GOT3 (cell line): Measurements from ENCODE around the gene AKAP4.

ENCODE experiments used
- DNase-seq: peaks from one replicate; lab custom pipeline; 2025; ENCODE audit warnings: mixed read lengths; lab: John Stamatoyannopoulos, UW

Gene AKAP4

DNA sequence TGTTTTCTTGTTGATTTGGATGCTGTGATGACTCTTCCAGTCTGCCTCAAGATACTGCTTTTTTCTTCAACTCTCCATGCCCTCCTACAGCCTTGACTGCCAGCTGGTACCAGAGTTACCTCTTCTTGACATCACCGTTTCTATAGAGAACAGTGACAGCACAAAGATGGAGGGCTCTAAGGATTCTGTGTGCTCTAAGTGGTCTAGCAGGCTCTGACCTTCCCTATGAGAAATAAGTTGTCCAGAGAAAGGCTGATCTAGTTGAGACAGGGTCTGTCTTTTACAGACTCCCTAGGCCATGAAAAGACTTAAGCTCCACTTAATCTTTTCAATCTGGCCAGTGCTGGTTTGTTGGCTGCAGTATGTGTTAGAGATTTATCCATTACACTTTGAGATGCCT lies at the start of gene AKAP4:
Gene AKAP4 (minus strand): TSS at position 101 of the 400 bp plus-strand sequence. CDS start 118 bp downstream, outside the sequence.
- DNase-seq = no peak

- DNase-seq = no peak
Observed at GRCh38 chrX:50211510-50211909, 10.7 kb upstream of the AKAP4 start.

- no peak for DNase-seq
Observed at GRCh38 chrX:50206753-50207152, 5.9 kb upstream of the AKAP4 start.

DNA sequence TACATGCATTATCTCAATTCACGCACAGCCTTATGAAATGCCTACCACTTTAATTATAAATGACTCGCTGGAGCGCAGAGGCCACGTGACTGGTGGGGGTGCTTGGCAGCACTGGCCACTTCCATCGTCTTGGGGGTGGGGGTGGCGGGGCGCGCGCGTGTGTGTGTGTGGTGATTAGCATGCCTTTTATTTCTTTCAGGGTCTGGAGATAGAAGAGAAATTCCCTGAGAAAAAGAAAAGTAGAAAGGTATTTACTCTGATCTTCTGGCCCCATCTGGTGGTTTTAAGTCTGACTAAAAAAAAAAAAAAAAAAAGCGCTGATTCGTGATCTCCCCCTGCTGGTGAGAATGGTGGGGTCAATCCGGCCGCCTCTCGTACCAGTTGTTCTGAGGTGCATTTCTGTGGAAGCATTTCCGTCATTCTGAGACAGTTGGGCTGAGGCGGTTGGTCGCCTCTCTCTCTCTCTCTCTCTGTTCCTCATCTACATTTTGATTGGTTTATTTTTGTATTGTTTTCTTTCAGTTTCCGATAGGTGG lies 3.6 kb upstream of the AKAP4 start, which contains the start of gene CCNB3:
Gene CCNB3 (plus strand): TSS at position 402 of the 536 bp plus-strand sequence. CDS start 80,399 bp downstream, outside the sequence.
- peak; percentile 8 for DNase-seq

DNA sequence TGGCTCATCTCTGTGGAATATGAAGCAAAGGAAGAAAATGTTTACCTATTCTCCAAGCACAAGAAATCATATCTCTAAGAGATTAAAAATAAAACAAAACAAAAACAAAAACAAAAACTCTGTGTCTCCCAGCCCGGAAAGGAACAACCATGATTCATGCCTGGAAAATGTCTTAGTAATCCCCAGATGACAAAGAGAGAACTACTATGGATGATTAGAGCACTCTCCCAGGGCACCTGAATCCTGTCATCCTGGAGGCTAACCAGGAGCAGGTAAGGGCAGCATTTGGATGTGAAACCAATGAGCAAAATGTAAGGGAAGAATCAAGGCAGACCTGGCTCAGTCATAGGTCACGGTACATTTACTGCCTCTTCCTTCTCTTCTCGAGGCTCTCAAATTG lies 1.7 kb upstream of the AKAP4 start:
- DNase-seq = no peak

DNA sequence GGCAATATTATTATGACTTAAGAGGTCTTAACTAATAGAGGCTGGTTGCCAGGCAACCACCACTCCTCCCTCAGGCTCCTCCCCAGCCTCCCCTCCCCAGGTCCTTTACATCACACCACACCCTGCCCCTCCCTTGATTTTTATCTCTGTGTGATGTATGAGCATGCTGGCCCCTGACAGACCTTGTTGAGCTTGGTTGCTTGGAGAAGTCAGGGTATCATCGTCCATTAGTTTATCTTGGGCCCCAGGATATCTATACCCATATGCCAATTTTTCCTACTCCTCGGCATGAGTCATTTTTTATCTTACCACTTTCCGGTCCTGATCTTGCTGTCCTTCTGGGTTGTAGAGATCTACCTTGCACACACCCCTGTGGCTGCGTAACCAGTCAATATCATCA lies 2.5 kb downstream of the AKAP4 start:
- DNase-seq = no peak

DNA sequence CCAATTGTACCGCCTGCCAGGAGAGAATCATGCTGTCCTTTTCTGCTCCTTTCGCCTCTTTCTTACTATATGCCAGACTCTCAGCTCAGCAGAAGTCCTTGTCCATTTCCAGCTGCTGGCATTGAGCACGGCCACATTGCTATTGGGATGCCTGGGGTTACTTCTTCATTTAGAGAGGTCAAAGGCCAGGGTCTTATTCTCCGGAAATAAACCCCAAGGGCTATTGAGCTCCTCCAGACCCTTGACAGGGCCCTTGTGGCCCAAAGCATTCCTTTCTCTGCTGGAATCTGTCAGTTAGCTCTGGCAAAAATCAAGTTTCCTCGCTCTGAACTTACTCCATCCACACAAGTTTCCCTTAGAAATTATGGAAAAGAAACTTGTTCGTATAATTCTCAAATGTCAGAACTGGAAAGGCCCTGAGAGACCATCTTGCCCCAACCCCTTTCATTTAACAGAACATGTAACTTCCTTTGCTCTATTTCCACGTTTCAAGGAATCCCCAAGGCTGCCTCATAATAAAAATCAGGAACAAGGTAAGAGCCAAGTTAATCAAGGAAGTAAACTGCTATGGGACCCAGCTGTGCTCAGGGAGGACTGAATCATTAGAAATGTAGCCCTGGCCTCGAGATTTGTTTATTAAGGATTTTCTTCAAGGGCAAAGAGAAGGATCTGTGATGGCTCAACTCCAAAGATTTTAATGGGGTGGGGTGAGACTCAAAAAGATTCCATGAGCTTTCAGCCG lies 11.8 kb downstream of the AKAP4 start:
- DNase-seq = no peak

GRCh38 chrX:50183891-50184290 lies 16.9 kb downstream of the AKAP4 start:
- DNase-seq = no peak

DNA sequence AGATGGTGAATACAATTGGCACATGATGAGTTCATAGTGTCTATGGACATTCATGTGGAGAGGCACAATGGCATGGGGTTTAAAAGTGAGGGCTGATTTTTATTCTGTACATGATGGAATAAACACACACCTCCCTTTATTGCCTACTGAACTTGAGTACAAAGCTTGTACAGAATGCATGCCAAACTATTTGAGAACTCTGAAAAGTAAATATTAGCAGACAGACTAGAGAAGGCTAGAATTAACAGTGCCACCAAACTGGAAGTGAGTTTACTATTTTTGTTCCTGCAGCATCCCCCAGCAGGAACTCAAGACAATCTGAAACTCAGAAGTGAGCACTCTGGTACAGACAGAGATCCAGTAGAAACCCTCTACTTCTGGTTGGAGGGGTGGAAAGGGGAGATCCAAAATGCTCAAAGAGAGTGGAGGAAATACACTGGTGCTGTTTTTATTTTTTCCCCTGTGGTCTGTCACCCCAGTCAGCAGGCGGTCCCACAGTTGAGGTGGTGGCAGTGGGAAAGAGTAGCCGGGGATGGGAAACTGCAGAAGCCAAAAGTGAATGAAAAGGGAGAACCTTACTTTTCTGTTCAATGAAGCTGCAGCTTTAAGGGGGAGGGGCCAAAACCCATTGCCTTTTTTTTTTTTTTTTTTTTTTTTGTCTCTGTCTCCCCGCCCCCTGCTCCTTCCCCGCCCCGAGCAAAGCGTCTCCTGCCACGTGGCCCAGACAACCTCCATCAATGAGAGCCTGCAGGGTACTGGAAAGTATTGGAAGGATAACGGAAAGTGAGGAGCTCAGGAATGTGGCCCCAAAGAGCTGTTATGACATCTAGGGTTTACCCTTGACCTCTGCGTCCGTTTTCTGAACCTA lies 20.5 kb downstream of the AKAP4 start:
- DNase-seq = no peak

DNA sequence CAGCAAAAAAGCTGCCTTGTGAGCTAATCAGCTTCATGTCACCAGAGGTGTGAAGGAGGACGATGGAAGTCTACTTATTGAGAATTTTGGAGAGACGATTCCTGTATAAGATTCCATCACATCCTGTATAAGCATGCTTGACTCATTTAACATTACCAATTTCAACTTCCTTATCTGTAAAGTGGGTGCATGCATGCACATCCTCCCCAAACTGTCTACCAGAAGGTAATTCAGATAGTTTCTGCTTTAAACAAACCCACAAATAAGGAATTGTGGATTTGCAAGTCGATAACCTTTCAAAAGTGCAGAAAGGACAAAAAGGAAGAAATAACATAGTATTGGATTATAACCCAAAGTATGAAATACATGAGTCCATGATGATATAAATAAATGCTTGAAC lies 31.1 kb downstream of the AKAP4 start:
- DNase-seq = no peak

DNA sequence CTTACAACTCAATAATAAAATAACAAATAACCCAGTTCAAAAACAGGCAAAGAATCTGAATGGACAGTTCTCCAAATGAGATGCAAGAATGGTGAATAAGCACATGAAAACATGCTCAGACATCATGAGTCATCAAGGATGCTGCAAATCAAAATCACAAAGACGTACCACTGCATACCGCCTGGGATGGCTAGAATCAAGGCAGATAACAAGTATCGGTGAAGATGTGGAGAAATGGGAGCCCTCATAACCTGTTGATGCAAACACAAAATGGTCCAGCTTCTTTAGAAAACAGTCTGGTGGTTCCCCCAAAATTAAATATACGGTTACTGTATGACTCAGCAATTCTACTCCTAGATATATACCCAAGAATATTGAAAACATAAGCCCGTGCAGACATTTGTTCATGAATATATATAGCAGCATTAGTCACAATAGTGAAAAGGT lies 32.5 kb downstream of the AKAP4 start:
- no peak for DNase-seq

GRCh38 chrX:50167366-50167765 lies 33.4 kb downstream of the AKAP4 start:
- DNase-seq = no peak

DNA sequence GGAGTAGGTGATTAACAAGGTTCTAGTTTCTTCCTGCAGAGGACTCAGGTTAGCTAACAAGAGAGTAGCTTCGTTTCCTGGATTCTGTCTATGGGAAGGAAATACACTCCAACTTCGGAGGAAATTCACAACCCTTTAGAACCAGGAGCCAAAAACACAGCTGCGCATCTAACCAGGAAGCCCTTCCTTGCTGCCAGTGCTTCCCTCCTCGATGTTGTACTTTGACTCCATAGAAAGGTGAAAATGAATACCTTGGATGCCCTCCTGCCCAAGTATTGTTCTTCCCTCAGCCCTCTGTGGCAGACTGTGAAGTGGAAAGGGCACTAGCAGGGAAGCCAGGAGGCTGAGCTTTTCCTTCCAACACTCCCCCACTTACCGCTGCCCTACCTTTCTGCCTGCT lies 35.1 kb downstream of the AKAP4 start:
- no peak for DNase-seq

GRCh38 chrX:50161127-50161526 lies 39.7 kb downstream of the AKAP4 start:
- DNase-seq = no peak

DNA sequence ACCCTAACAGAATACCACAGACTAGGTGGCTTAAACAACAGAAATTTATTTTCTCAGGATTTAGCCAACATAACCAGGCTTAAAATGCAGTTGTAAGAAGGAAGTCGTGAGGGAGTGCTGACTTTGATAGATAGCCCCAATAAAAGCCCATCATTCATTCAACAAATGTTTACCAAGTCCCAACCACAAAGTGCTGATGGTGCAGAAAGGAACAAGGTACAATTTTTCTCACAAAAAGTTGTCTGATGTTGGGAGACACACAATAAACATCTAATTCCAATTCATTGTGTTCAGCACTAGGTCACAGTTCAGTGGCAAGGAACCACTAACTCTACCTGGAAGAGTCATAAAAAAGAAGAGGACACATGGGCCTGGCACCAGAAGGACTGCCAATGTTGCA lies 42.2 kb downstream of the AKAP4 start:
- DNase-seq = no peak

DNA sequence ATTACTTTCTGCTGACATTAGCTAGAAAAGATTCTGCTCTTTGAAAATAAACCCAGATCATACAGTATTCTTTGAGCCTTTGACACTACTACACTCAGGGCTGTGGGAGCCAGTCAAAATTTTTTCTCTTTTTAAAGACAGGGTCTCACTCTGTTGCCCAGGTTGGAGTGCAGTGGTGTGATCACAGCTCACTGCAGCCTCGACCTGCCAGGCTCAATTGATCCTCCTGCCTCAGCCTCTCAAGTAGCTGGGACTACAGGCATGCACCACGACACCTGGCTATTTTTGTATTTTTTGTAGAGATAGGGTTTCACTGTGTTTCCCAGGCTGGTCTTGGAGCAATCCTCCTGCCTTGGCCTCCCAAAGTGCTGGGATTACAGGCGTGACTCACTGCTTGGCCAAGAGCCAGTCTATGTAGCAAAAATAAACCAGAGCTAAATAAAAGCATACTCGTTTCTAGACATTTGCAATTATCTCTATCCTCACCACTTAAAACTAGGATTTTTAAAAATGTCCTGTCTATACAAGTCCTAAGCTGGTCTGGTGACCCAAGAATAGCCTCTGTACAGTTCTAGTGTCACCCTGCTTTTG lies 43.2 kb downstream of the AKAP4 start:
- no peak for DNase-seq

DNA sequence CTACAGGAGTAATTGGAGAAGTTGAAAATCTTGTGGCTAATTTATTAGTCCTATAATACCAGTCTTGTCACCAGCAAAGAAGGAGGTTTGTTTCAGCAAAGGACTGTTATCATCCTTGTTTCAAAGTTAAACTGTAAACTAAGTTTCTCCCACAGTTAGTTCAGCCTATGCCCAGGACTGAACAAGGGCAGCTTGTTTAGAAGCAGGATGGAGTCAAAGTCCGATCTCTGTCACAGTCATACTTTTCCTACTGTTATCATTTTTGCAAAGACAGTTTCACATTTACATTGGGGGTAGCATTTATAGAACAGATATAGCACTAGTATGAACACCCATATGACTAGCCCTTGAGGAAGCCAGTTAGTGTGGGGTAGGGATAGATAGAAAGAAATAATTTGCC lies 46.4 kb downstream of the AKAP4 start:
- DNase-seq = no peak

DNA sequence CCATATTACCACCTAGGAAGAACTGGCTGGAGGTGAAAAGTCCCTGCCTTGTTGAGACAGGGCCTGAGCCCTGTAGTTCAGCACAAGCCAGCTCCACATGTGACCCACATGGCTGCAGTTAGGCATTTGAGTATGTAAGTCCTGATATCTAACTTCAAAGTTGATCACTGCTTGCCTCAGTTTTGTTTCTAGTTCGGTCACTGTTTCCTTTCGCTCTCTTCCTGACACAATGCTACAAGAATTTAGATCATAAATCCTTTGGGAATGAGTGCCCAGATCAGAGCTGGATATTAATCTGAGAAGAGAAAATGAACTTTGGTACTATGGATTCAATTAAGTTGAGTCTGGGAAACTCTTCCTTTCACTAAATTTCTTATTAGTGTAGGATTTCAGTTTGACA lies 48.4 kb downstream of the AKAP4 start:
- no peak for DNase-seq

DNA sequence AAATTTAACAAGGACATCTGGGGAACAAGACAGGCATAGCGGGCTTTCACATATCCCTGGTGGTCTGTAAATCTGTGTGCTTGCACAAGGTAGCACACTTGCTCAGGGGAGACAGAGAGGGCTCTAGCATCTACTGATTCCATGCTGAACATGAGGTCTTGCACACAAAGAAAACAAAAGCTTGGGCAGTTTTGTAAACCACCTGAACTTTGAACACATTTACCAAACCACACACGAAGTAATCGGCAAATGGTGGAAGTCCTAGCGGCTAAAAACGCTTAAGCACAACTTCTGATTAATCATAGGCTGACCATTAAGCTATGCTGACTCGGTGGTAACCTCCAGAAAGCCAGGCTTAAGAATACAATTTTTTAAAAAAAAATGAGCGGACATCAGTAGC lies 52.8 kb downstream of the AKAP4 start:
- no peak for DNase-seq
